Gastrocnemius medialis (tissue), 4 donors: Measurements from ENCODE around the gene TM4SF1. TPM values are rescaled to one million over a fixed set of nuclear protein-coding genes. Genes with fewer than 3 reads are reported as not detected.

Experiments used
- ATAC-seq, 2 donors: fragments of 150-250 bp; one replicate each; pipeline ENCODE4 v1.9.1; 2016
- DNase-seq, 2 donors: peaks; one replicate each; pipeline ENCODE4 v3.0.0-alpha.2; 2019
- H3K27ac ChIP-seq, 4 donors: fragments of 200-600 bp; sonication (generic); 1 replicate in 1 of 4; 2 replicates in 3 of 4; pipeline ENCODE4 v1.5.1; 2016 to 2018; ENCODE audit warnings: mild to moderate bottlenecking in 2 of 4, moderate library complexity in 1 of 4
- H3K27me3 ChIP-seq, 3 donors: fragments of 200-600 bp; sonication (generic) in 2 of 3; 1 replicate in 1 of 3; 2 replicates in 2 of 3; pipeline versions ENCODE4 v1.5.1 to v1.6.0; 2016 to 2019; ENCODE audit warnings: mild to moderate bottlenecking in 1 of 3, moderate library complexity in 1 of 3
- H3K36me3 ChIP-seq, 2 donors: fragments of 200-600 bp; sonication (generic) in 1 of 2; one replicate each; pipeline ENCODE4 v1.5.1; 2017 to 2018
- H3K4me1 ChIP-seq, 2 donors: fragments of 200-600 bp; sonication (generic) in 1 of 2; one replicate each; pipeline ENCODE4 v1.5.1; 2016 to 2017; ENCODE audit warnings: mild to moderate bottlenecking in 2 of 2
- H3K4me3 ChIP-seq, 4 donors: fragments of 200-600 bp; sonication (generic) in 3 of 4; 1 replicate in 1 of 4; 2 replicates in 3 of 4; pipeline ENCODE4 v1.5.1; 2016 to 2019; ENCODE audit warnings: mild to moderate bottlenecking in 2 of 4
- H3K9me3 ChIP-seq, 3 donors: fragments of 200-600 bp; sonication (generic) in 2 of 3; 1 replicate in 1 of 3; 2 replicates in 2 of 3; pipeline ENCODE4 v1.5.1; 2016 to 2019
- POLR2A ChIP-seq, 2 donors: fragments of 450-650 bp; IDR thresholded peaks; one replicate each; pipeline ENCODE4 v1.6.1; 2017; ENCODE audit warnings: antibody characterized with exemption in 2 of 2, mild to moderate bottlenecking in 2 of 2, moderate library complexity in 2 of 2
- in situ Hi-C, 4 donors: fragments of 200-750 bp; cut with MboI; loops; one replicate each; pipeline versions ENCODE4 v1.15.0 to v1.8.0; 2017; ENCODE audit warnings: low sequenced_read_pairs in 4 of 4
- intact Hi-C: fragments of 100-400 bp; cut with DNase I; formaldehyde crosslinking; loops from one replicate; pipeline ENCODE4 v1.15.1; 2023; ENCODE audit warnings: low total_unique reads
- total RNA-seq, 4 donors: library from RNA; depleted of rRNA; stranded (reverse); fragments of >200 nt; gene quantifications; one replicate each; pipeline versions ENCODE4 v1.1.0 to v1.2.3, GENCODE V29; 2016
- TF ChIP-seq, protein P1 (sequence below), 5 experiments: fragments of 450-650 bp in 3 of 5; fragments of 200-600 bp in 2 of 5; sonication (generic) in 2 of 5; IDR thresholded peaks in 4 of 5; conservative IDR thresholded peaks in 1 of 5; 1 replicate in 4 of 5; 2 replicates in 1 of 5; pipeline ENCODE4 v1.5.1; 2016 to 2019; ENCODE audit warnings: antibody characterized with exemption in 5 of 5, mild to moderate bottlenecking in 3 of 5, moderate library complexity in 3 of 5

Gene TM4SF1
- total RNA-seq, 4 donors from 2014 or later = 23.0 to 43.8 (median 38.6) TPM

DNA sequence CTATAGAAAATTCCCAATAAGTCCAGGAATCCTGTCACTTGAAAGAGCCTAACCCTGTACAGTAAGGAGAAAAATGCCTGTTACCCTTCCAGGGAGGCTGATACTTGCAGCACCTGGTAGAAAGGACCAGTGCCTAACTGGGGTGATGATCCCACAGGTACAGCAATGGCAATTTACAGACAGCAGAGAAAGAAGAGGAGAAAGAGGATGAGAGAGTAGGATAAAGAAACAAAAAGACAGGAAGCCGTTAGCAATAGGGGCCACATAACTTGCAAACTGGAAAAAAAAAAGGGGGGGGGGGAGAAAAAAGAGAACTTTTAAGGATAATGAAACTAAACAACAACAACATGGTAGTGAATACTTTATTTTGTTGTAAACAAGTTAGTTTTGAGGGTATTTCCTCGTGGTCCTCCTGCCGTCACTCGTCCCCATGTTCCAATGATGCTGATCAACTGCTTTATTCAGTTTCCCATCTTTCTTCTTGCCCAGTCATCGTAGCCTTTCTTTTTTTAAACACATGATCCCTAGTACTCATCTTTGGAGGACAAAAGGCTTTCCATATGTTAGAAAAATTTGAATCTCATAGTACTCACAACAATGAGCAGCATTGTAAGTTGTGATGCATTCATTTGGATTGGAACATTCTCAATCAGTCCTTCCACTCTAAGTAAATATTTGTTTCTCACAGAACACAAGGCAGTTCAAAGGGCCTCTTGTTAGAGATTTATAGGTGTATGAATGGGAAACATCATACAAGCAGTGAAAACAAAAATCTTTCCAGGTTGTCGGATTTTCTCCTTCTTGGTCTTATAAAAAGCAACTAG lies 8.6 kb downstream of the TM4SF1 start:
- no peaks in the 10 kb centered on the region for H3K27me3 ChIP-seq
- in situ Hi-C loops (no loop called here), intact Hi-C loops (no loop called here)
- H3K36me3 ChIP-seq = no peaks in the 10 kb centered on the region
- H3K4me3 ChIP-seq = no peak overlapping the region
- ATAC-seq = no peak
- no peak for DNase-seq
- peaks cover 0 to 28% of the 10 kb centered on the region in 2 donors for H3K4me1 ChIP-seq
- no peak for TF ChIP-seq POLR2A (IDR thresholded peaks at IDR 0.05)
- TF ChIP-seq, protein P1, sequence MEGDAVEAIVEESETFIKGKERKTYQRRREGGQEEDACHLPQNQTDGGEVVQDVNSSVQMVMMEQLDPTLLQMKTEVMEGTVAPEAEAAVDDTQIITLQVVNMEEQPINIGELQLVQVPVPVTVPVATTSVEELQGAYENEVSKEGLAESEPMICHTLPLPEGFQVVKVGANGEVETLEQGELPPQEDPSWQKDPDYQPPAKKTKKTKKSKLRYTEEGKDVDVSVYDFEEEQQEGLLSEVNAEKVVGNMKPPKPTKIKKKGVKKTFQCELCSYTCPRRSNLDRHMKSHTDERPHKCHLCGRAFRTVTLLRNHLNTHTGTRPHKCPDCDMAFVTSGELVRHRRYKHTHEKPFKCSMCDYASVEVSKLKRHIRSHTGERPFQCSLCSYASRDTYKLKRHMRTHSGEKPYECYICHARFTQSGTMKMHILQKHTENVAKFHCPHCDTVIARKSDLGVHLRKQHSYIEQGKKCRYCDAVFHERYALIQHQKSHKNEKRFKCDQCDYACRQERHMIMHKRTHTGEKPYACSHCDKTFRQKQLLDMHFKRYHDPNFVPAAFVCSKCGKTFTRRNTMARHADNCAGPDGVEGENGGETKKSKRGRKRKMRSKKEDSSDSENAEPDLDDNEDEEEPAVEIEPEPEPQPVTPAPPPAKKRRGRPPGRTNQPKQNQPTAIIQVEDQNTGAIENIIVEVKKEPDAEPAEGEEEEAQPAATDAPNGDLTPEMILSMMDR (IDR thresholded peaks at IDR 0.05 in 4 of 5, conservative IDR thresholded peaks at IDR 0.05 in 1 of 5) = no peak
- H3K27ac ChIP-seq = peak overlapping the region in 3 of 4 donors; percentile 66 to 70 (median 68)
- no peaks in the 10 kb centered on the region for H3K9me3 ChIP-seq

DNA sequence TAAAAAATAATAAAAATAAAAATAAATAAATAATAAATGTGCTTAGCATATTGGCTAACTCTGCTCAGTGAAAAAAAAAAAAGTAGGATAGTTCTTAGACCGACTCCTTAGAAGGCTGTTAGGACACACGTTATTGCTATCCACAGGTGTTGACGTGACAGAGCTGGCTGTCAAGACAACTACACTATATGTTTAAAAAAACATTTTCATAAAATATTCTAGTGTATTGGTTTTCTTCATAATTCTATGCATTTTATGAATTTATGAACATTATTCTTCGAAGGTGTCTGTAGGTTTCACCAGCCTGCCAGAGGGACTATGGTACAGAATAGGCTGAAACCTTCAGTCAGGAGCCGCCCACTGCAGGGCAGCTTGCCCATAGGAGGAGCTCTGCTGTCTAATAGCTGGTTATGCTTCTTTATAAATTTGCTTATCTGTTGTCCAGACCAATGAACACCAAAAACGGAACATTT lies 9.2 kb downstream of the TM4SF1 start:
- Histone ChIP-seq H3K4me3 (no peak overlapping the region), H3K4me1 (peaks cover 0 to 22% of the 10 kb centered on the region in 2 donors), H3K27me3 (no peaks in the 10 kb centered on the region), H3K27ac (peak overlapping the region in 1 of 4 donors; percentile 66), H3K9me3 (no peaks in the 10 kb centered on the region), H3K36me3 (no peaks in the 10 kb centered on the region)
- no peak for TF ChIP-seq POLR2A (IDR thresholded peaks at IDR 0.05)
- TF ChIP-seq, protein P1 (IDR thresholded peaks at IDR 0.05 in 4 of 5, conservative IDR thresholded peaks at IDR 0.05 in 1 of 5) = no peak
- intact Hi-C loops = no loop called here
- no peak for ATAC-seq
- no peak for DNase-seq
- in situ Hi-C loops = no loop called here

DNA sequence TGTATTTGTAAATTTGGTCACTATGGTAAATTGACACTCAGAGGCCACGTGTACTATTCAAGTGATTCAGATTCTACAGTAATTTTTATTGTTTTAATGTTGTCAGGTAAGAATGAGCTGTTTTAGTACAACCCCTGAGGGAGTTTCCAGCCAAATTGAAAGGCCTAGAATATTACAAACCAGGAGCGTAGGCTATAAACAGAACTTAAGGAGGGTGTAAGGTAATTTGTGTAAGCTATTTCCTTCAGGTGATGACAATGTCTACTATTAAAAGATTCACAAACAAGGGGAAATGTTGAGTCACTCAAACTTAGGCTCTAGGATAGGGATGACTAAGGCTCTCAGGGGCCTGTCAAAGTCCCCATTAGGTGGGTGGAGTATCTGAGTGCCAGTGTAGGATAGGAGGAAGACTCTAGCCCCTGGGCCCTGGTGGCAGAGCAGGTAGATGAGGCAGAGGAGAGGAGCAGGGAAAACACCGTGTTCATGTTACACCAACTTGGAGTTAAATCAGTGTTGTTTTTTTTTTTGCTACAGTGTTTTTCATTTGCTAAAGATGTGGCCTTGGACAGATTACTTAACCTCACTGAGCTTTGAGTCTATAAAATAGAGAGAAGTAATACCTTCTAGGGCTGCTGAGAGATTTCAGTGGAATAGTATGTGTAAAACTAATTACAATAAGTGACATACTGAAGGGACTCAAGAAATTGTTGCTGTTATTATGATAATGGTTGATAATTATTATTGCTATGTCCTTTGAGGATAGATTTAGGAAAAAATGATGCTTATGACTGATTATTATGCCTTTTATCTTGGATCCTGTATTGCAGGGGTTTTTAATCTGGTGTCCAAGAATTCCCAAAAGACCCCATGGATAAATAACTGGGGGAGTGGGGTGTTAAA lies 10.3 kb downstream of the TM4SF1 start:
- H3K36me3 ChIP-seq = no peaks in the 10 kb centered on the region
- TF ChIP-seq, protein P1 (IDR thresholded peaks at IDR 0.05 in 4 of 5, conservative IDR thresholded peaks at IDR 0.05 in 1 of 5) = no peak
- TF ChIP-seq POLR2A (IDR thresholded peaks at IDR 0.05) = no peak
- DNase-seq (no peak), ATAC-seq (peak; percentile 59 to 72)
- H3K9me3 ChIP-seq = no peaks in the 10 kb centered on the region
- H3K27ac ChIP-seq = peak overlapping the region; percentile 42 to 65 (median 60)
- intact Hi-C loops (no loop called here), in situ Hi-C loops (no loop called here)
- H3K27me3 ChIP-seq = no peaks in the 10 kb centered on the region
- H3K4me1 ChIP-seq = peaks cover 0 to 18% of the 10 kb centered on the region in 2 donors
- H3K4me3 ChIP-seq = no peak overlapping the region

DNA sequence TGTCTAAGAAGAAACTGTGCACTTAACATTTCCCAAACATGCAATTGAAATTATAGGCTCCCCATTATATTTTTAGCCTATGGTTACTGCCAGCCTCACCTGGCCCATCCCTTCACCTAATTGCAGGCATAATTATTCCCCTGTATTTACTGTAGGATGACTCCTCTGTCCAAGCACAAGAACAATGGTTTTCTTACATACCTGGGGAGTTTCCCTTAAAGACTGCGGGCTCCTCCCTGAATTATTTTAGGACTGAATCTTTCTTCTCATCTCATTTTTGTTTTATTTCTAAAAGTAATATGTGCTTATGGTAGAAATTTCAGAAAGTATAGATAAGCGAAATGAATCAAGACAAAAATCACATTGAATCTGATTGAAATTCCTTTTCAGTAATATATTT lies 11.4 kb downstream of the TM4SF1 start:
- Histone ChIP-seq H3K4me3 (no peak overlapping the region), H3K9me3 (no peaks in the 10 kb centered on the region), H3K36me3 (no peaks in the 10 kb centered on the region), H3K27ac (no peak overlapping the region), H3K27me3 (no peaks in the 10 kb centered on the region), H3K4me1 (peaks cover 0 to 8% of the 10 kb centered on the region in 2 donors)
- DNase-seq (no peak), ATAC-seq (no peak)
- intact Hi-C loops (no loop called here), in situ Hi-C loops (no loop called here)
- TF ChIP-seq POLR2A (IDR thresholded peaks at IDR 0.05) = no peak
- TF ChIP-seq, protein P1 (IDR thresholded peaks at IDR 0.05 in 4 of 5, conservative IDR thresholded peaks at IDR 0.05 in 1 of 5) = no peak
